ENCODE results near the gene ACTL9.

The ACTL9 gene

DNA sequence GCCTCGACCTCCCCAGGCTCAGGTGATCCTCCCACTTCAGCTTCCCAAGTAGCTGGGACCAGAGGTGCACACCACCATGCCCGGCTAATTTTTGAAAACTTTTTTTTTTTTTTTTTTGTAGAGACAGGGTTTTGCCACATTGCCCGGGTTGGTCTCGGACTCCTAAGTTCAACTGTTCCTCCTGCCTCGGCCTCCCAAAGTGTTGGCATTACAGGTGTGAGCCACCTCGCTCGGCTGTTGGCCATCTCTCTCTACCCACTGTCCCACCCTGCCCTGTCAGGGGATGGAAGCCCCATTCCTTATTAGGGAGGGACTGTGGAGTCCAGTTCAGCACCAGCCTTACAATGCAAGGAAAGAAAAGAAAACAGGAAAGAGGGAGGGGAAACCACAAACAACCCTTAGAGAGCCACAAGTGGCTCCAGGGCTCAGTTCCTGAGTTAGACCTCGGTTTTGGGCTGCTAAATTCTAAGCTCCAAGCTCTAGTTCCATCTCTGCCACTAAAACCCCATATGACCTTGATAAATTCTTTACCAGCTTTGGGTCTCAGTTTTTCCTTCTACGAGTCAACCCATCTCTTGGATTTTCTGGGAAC, 31.7 kb downstream of the ACTL9 start:
- DNase-seq (ENCODE audit: extremely low read depth, low read depth): no peak
- TF ChIP-seq CTCF (IDR thresholded peaks at IDR 0.05; ENCODE audit: low read depth, low read length): no peak

DNA sequence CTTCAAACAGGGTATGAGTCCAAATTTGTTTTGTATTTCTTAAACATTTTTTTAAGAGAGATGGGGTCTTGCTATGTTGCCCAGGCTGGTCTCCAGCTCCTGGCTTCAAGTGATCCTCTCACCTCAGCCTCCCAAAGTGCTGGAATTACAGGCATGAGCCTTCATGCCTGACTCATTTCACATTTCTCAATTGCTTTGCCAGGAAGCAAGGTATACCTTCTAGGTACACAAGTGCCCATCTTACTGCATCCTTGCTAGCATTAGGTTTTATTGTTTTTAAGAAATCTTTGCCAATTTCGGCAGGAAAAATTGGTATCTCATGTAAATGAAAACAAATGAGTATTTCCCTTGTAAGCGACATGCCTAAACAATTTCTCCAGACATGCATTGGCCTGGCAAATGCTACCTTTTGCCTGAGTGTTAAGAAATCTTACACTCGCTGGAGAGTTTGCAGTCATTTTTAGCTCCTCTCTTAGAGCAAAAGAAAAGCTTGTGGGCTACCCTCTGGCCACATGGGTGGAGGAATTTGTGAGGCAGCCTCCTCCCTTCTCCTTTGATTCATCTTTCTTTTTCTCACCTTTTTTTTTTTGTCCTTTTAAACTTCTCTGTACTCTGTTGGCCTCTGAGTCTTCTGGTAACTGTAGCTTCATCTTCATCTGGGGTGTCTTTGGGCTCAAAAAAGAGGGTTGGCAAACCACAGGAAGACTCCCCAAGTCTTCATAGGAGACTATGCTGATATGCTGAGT, 33.0 kb downstream of the ACTL9 start:
- no peak for TF ChIP-seq CTCF (IDR thresholded peaks at IDR 0.05; ENCODE audit: low read depth, low read length)
- DNase-seq (ENCODE audit: extremely low read depth, low read depth): no peak

GRCh38 chr19:8664671-8665057, 33.9 kb downstream of the ACTL9 start:
- DNase-seq (ENCODE audit: extremely low read depth, low read depth): no peak
- TF ChIP-seq CTCF (IDR thresholded peaks at IDR 0.05; ENCODE audit: low read depth, low read length): no peak

DNA sequence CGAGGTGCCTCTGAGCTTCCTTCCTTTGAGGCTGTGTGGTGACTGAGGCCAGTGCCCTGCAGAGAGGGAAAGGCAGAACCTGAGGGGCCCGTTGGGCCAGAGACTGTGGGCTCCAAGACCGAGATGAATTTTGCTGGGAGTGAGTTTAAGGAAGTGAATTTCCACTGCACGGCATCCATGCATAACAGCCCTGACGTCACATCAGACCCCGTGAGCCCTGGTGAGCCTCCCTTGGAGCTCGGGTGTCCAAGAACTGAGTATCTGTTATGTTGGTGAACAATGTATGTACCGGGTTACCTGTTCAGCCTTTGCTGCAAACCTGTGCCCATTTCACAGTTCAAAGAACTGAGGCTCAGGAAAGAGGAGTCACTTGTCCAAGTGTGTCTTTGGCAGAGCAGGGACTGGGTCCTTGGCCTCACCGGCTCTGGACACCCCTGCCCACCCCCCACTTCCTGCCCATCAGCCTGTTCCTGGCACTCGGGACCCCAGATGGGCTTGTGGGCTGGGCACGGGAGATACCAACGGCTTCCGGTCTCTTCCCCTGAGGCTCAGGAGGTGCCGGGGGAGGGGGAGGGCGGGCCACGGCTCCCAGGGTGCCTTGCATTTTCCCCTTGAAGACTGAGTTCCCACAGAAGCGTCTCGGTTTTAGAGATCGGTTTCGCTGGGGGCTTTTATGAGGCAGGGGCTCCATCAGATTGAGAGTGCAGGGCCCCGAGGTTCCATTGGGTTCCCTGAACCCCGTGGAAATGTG, 34.5 kb downstream of the ACTL9 start:
- DNase-seq (ENCODE audit: extremely low read depth, low read depth): no peak
- TF ChIP-seq CTCF (IDR thresholded peaks at IDR 0.05; ENCODE audit: low read depth, low read length): no peak

DNA sequence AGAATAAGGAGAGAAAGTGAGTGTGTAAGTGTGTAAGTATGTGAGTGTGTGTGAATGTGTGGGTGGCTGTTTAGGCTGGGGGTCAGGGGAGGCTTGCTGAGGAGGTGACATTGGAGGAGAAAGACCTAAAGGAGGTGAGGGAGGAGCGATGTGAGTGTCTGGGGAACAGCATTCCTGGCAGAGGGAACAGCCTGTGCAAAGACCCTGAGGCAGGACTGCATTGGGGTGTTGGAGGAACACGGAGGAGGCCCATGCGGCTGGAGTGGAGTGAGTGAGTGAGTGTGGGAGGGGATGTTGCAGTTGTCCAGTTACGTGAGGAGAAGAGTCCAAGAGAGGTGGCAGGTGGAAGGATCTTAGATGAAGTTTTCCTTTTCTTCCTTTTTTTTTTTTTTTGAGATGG, 36.3 kb downstream of the ACTL9 start:
- no peak for DNase-seq (ENCODE audit: extremely low read depth, low read depth)
- no peak for TF ChIP-seq CTCF (IDR thresholded peaks at IDR 0.05; ENCODE audit: low read depth, low read length)

DNA sequence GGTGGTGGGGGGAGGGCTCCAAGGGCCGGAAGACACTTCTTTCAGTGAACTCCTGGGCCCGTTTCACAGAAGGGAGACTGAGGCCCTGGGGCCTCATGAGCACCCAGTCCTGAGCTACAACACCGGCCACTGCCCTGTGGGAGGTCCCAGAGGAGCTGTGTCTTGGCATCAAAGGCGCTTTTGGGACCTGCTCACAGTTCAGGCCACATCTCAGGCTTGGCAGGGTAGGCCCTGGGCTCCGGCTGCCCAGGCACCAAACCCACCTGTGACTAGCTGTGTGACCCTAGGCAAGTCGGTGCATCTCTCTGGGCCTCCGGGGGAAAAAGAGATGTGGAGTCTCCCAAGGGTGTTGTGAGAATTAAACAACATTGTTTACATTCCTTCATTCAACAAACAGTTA, 38.7 kb downstream of the ACTL9 start:
- no peak for DNase-seq (ENCODE audit: extremely low read depth, low read depth)
- no peak for TF ChIP-seq CTCF (IDR thresholded peaks at IDR 0.05; ENCODE audit: low read depth, low read length)

DNA sequence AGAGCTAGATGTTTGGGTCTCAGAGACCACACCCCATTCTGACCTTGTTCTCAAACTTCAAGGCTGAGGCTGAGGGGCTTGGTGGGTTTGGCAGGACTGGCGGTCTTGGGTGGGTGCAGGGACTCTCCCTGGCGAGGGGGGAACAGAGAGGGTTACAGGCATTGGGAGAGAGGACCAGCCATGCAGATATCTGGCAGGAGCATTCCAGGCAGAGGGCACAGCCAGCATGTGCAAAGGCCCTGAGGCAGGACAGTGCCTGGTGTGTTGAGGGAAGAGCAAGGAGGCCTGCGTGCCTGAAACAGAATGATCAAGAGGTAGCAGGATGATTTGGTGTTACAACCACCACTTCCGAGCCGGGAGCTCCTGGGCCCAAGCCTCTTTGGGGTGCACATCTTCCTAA, 40.7 kb downstream of the ACTL9 start:
- TF ChIP-seq CTCF (IDR thresholded peaks at IDR 0.05; ENCODE audit: low read depth, low read length): no peak
- DNase-seq (ENCODE audit: extremely low read depth, low read depth): no peak
